GM23248 (cell line): ENCODE measurements around the gene ACOT11. TPM values are rescaled to one million over a fixed set of nuclear protein-coding genes. Genes with fewer than 3 reads are reported as not detected.

Experiments used
- DNase-seq: peaks from one replicate; pipeline ENCODE4 v3.0.0-alpha.2; 2015
- H2AFZ ChIP-seq: fragments of 200-600 bp; sonication (generic); 2 replicates; pipeline ENCODE4 v1.6.1; 2016; ENCODE audit warnings: antibody characterized with exemption
- H3F3A ChIP-seq: fragments of 200-600 bp; sonication (generic); 2 replicates; pipeline ENCODE4 v1.6.1; 2016; ENCODE audit warnings: mild to moderate bottlenecking, antibody characterized with exemption, mixed run types; ENCODE audit not compliant: insufficient read depth
- H3K27ac ChIP-seq: fragments of 200-600 bp; sonication (generic); 2 replicates; pipeline ENCODE4 v1.5.1; 2016; ENCODE audit warnings: mild to moderate bottlenecking
- H3K27me3 ChIP-seq: fragments of 200-600 bp; sonication (generic); replicated peaks from 2 replicates; pipeline ENCODE4 v1.6.1; 2016; ENCODE audit warnings: mild to moderate bottlenecking; ENCODE audit not compliant: insufficient read depth
- H3K36me3 ChIP-seq: fragments of 200-600 bp; sonication (generic); 2 replicates; pipeline ENCODE4 v1.6.1; 2016; ENCODE audit warnings: low read depth, mild to moderate bottlenecking
- H3K4me1 ChIP-seq: fragments of 200-600 bp; sonication (generic); 2 replicates; pipeline ENCODE4 v1.6.1; 2016; ENCODE audit warnings: mild to moderate bottlenecking; ENCODE audit not compliant: insufficient read depth
- H3K4me2 ChIP-seq: fragments of 200-600 bp; sonication (generic); one replicate; pipeline ENCODE4 v1.6.1; 2016; ENCODE audit warnings: mild to moderate bottlenecking; ENCODE audit not compliant: unreplicated experiment
- H3K4me3 ChIP-seq: fragments of 200-600 bp; sonication (generic); 2 replicates; pipeline ENCODE4 v1.5.1; 2016; ENCODE audit warnings: mild to moderate bottlenecking
- H3K79me2 ChIP-seq: fragments of 200-600 bp; sonication (generic); 2 replicates; pipeline ENCODE4 v1.6.1; 2016; ENCODE audit warnings: mild to moderate bottlenecking; ENCODE audit not compliant: insufficient read depth
- H3K9ac ChIP-seq: fragments of 200-600 bp; sonication (generic); 2 replicates; pipeline ENCODE4 v1.6.1; 2016; ENCODE audit warnings: mild to moderate bottlenecking
- H3K9me2 ChIP-seq: fragments of 200-600 bp; sonication (generic); 2 replicates; pipeline ENCODE4 v1.6.1; 2016; ENCODE audit warnings: mixed run types, mild to moderate bottlenecking, moderate library complexity; ENCODE audit not compliant: insufficient read depth
- H3K9me3 ChIP-seq: fragments of 200-600 bp; sonication (generic); one replicate; pipeline ENCODE4 v1.6.1; 2017; ENCODE audit warnings: low read depth
- H4K20me1 ChIP-seq: fragments of 200-600 bp; sonication (generic); 2 replicates; pipeline ENCODE4 v1.6.0; 2016; ENCODE audit not compliant: insufficient read depth
- EZH2 ChIP-seq: fragments of 200-600 bp; sonication (generic); IDR thresholded peaks from 2 replicates; pipeline ENCODE4 v1.6.1; 2018; ENCODE audit warnings: antibody characterized with exemption, mild to moderate bottlenecking; ENCODE audit not compliant: insufficient read depth, poor library complexity, severe bottlenecking
- EZH2phosphoT487 ChIP-seq: fragments of 200-600 bp; sonication (generic); IDR thresholded peaks from 2 replicates; pipeline ENCODE4 v1.6.1; 2018; ENCODE audit warnings: antibody characterized with exemption, moderate library complexity, mild to moderate bottlenecking, low read depth; ENCODE audit not compliant: insufficient read depth
- WGBS, 2 experiments: methylation state at CpG; one replicate each; pipeline ENCODE4 v1.1.6; 2015 to 2017; ENCODE audit warnings: low lambda C conversion rate in 2 of 2, low coverage in 1 of 2; ENCODE audit errors: missing lambda C conversion rate in 2 of 2; 5-methylcytosine and 5-hydroxymethylcytosine counted together
- in situ Hi-C: fragments of 300-500 bp; cut with MboI; formaldehyde crosslinking; loops from 2 replicates; pipeline ENCODE4 v1.15.0; 2020
- polyA plus RNA-seq: library from polyadenylated mRNA; unstranded; fragments of >200 nt; fragmentation: Nextera tagmentation; extraction: Ambion mirVana; gene quantifications from 2 replicates; pipeline ENCODE4 v1.2.1, GENCODE V29; 2016
- total RNA-seq: library from RNA; depleted of rRNA; stranded (reverse); fragments of >200 nt; shearing (Covaris generic); gene quantifications from 2 replicates; pipeline ENCODE4 v1.2.3, GENCODE V29; 2014

Gene ACOT11
- total and polyA plus RNA-seq, 2 experiments from 2014 or later, result 3.4 to 3.6 TPM

- Histone ChIP-seq H3K4me3 (no peak overlapping the region), H3K79me2 (no peaks in the 10 kb centered on the region), H3K27ac (no peak overlapping the region), H3K36me3 (no peaks in the 10 kb centered on the region), H3K9me2 (no peaks in the 10 kb centered on the region), H2AFZ (no peak overlapping the region), H3F3A (no peaks in the 10 kb centered on the region), H3K4me1 (no peaks in the 10 kb centered on the region), H3K27me3 (no peaks in the 10 kb centered on the region), H3K4me2 (no peak overlapping the region), H4K20me1 (no peaks in the 10 kb centered on the region), H3K9ac (no peak overlapping the region), H3K9me3 (no peaks in the 10 kb centered on the region)
- WGBS, 2 experiments, result 88 to 94% methylated on average over 7 of the region's 7 CpGs
- no peak for DNase-seq
- in situ Hi-C loops, result no loop called here
- TF ChIP-seq EZH2 (no peak), EZH2phosphoT487 (no peak)
Measured at GRCh38 chr1:54604051-54604450, 56.0 kb downstream of the ACOT11 start.

GRCh38 chr1:54604572-54605370 lies 56.7 kb downstream of the ACOT11 start:
- Histone ChIP-seq H4K20me1 (no peaks in the 10 kb centered on the region), H3K4me3 (no peak overlapping the region), H3K27me3 (no peaks in the 10 kb centered on the region), H3K4me2 (no peak overlapping the region), H3K27ac (no peak overlapping the region), H3K9ac (no peak overlapping the region), H3K9me3 (no peaks in the 10 kb centered on the region), H3K9me2 (no peaks in the 10 kb centered on the region), H3F3A (no peaks in the 10 kb centered on the region), H3K36me3 (no peaks in the 10 kb centered on the region), H3K79me2 (no peaks in the 10 kb centered on the region), H3K4me1 (no peaks in the 10 kb centered on the region), H2AFZ (no peak overlapping the region)
- TF ChIP-seq EZH2phosphoT487, result no peak
- TF ChIP-seq EZH2, result no peak
- in situ Hi-C loops, result no loop called here
- no peak for DNase-seq
- 89 to 90% methylated on average over 13 of the region's 13 CpGs for WGBS, 2 experiments

GRCh38 chr1:54606096-54606989 lies 58.3 kb downstream of the ACOT11 start:
- no peak overlapping the region for H3K9ac ChIP-seq
- no peak overlapping the region for H3K4me3 ChIP-seq
- 89 to 91% methylated on average over 9 of the region's 9 CpGs for WGBS, 2 experiments
- in situ Hi-C loops, result no loop called here
- H4K20me1 ChIP-seq, result no peaks in the 10 kb centered on the region
- no peak for DNase-seq
- no peak overlapping the region for H3K27ac ChIP-seq
- TF ChIP-seq EZH2phosphoT487 (no peak), EZH2 (no peak)
- H3F3A ChIP-seq, result no peaks in the 10 kb centered on the region
- no peaks in the 10 kb centered on the region for H3K27me3 ChIP-seq
- H3K4me1 ChIP-seq, result no peaks in the 10 kb centered on the region
- no peaks in the 10 kb centered on the region for H3K9me3 ChIP-seq
- H3K9me2 ChIP-seq, result no peaks in the 10 kb centered on the region
- H2AFZ ChIP-seq, result no peak overlapping the region
- H3K4me2 ChIP-seq, result no peak overlapping the region
- H3K36me3 ChIP-seq, result no peaks in the 10 kb centered on the region
- H3K79me2 ChIP-seq, result no peaks in the 10 kb centered on the region

GRCh38 chr1:54606990-54607325 lies 58.9 kb downstream of the ACOT11 start:
- no peak overlapping the region for H3K9ac ChIP-seq
- H3K4me3 ChIP-seq, result no peak overlapping the region
- H3K9me3 ChIP-seq, result no peaks in the 10 kb centered on the region
- no peaks in the 10 kb centered on the region for H4K20me1 ChIP-seq
- H3K79me2 ChIP-seq, result no peaks in the 10 kb centered on the region
- H3F3A ChIP-seq, result no peaks in the 10 kb centered on the region
- H3K27ac ChIP-seq, result no peak overlapping the region
- no peak overlapping the region for H3K4me2 ChIP-seq
- no peak overlapping the region for H2AFZ ChIP-seq
- no peaks in the 10 kb centered on the region for H3K36me3 ChIP-seq
- WGBS, 2 experiments, result 93 to 96% methylated on average over 12 of the region's 13 CpGs
- in situ Hi-C loops, result no loop called here
- no peak for DNase-seq
- no peaks in the 10 kb centered on the region for H3K27me3 ChIP-seq
- no peaks in the 10 kb centered on the region for H3K4me1 ChIP-seq
- H3K9me2 ChIP-seq, result no peaks in the 10 kb centered on the region
- TF ChIP-seq EZH2 (no peak), EZH2phosphoT487 (no peak)
